Kasumi-1 (cell line): Measurements from ENCODE around the gene MCF2L2.
A peak's percentile ranks its signal among the peaks of the same experiment; 100 is the strongest.
"Not testable (repeated sequence)": the region's sequence is repeated elsewhere in the genome, so short reads cannot be mapped to it uniquely, and the experiment has no call there.

ENCODE experiments used
- DNase-seq, 2 experiments: peaks; one replicate each; lab custom pipeline; 2025; lab: John Stamatoyannopoulos, UW

Gene MCF2L2

GRCh38 chr3:183203670-183204069 is 224.7 kb downstream of the MCF2L2 start:
- peak in 1 of 2 experiments; percentile 11 for DNase-seq

- DNase-seq = no peak
Observed at GRCh38 chr3:183202004-183202722, 226.3 kb downstream of the MCF2L2 start.

GRCh38 chr3:183198939-183199338 is 229.5 kb downstream of the MCF2L2 start:
- no peak for DNase-seq

- DNase-seq = no peak
Observed at GRCh38 chr3:183197734-183198133, 230.7 kb downstream of the MCF2L2 start.

- no peak for DNase-seq
Observed at GRCh38 chr3:183195266-183195665, 233.2 kb downstream of the MCF2L2 start.

GRCh38 chr3:183193762-183194689 is 234.4 kb downstream of the MCF2L2 start:
- no peak for DNase-seq

- no peak for DNase-seq
Observed at GRCh38 chr3:183192650-183193300, 235.6 kb downstream of the MCF2L2 start.

- DNase-seq = no peak
Observed at GRCh38 chr3:183189641-183190040, 238.8 kb downstream of the MCF2L2 start.

GRCh38 chr3:183188895-183189462 is 239.4 kb downstream of the MCF2L2 start:
- peak; percentile 45 to 66 for DNase-seq

GRCh38 chr3:183185696-183186095 is 242.7 kb downstream of the MCF2L2 start:
- DNase-seq = peak in 1 of 2 experiments; percentile 15

GRCh38 chr3:183182732-183183610 is 245.4 kb downstream of the MCF2L2 start:
- no peak for DNase-seq

GRCh38 chr3:183182073-183182472 is 246.3 kb downstream of the MCF2L2 start:
- DNase-seq = no peak

- DNase-seq = no peak
Observed at GRCh38 chr3:183181606-183182005, 246.8 kb downstream of the MCF2L2 start.

- no peak for DNase-seq
Observed at GRCh38 chr3:183180784-183181295, 247.6 kb downstream of the MCF2L2 start.

- no peak for DNase-seq
Observed at GRCh38 chr3:183180110-183180783, 248.2 kb downstream of the MCF2L2 start.

- not testable (repeated sequence) for DNase-seq
Observed at GRCh38 chr3:183179550-183179908, 248.9 kb downstream of the MCF2L2 start.

GRCh38 chr3:183178833-183179549 is 249.4 kb downstream of the MCF2L2 start:
- DNase-seq = peak in 1 of 2 experiments; percentile 52

GRCh38 chr3:183178512-183178832 is 249.9 kb downstream of the MCF2L2 start:
- DNase-seq = no peak

GRCh38 chr3:183172051-183172639 is 256.3 kb downstream of the MCF2L2 start:
- no peak for DNase-seq
